Measurements from ENCODE around the gene TAOK1.

DNA sequence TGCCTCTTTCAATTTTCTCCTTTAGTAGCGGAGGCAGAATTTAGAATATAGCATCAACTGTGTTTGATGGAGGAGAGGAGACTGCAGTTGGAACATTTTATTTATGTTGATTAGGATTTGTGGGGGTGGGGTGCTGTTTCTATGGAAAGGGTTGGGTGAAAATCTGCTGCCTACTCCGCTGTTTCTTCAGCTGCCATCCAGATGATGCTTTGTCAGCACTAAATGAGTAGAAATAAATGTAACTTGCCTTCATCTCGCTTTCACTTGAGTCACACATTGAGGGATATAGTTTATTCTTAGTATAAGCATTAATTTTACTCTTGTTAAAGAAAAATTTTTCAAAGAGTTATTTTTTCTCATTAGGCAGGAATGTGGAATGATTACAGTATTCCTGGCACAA, 134.5 kb downstream of the TAOK1 start:
- TF ChIP-seq CTCF (IDR thresholded peaks at IDR 0.05) (no peak), POLR2A (IDR thresholded peaks at IDR 0.05) (no peak)

Measured in Peyer's patch (tissue), 4 donors.